HG02588 (cell line): ENCODE results near the gene KHNYN.
"Not testable (repeated sequence)": the region's sequence is repeated elsewhere in the genome, so short reads cannot be mapped to it uniquely, and the experiment has no call there.

ENCODE experiments used
- ATAC-seq: cut with Tn5 transposase; IDR thresholded peaks from one replicate; pipeline ENCODE4 v1.9.1; 2021; ENCODE audit warnings: mild to moderate bottlenecking, moderate library complexity; ENCODE audit not compliant: unreplicated experiment

Gene KHNYN

GRCh38 chr14:24437020-24437735, 7.4 kb downstream of the KHNYN start:
- ATAC-seq = no peak

GRCh38 chr14:24437736-24438067, 7.9 kb downstream of the KHNYN start:
- ATAC-seq = no peak

GRCh38 chr14:24438223-24439097, 8.7 kb downstream of the KHNYN start:
- ATAC-seq = no peak

- no peak for ATAC-seq
Observed at GRCh38 chr14:24439257-24439656, 9.5 kb downstream of the KHNYN start.

GRCh38 chr14:24439830-24440605, 10.3 kb downstream of the KHNYN start:
- ATAC-seq = no peak

GRCh38 chr14:24440606-24441399, 11.0 kb downstream of the KHNYN start:
- no peak for ATAC-seq

GRCh38 chr14:24441485-24441884, 11.7 kb downstream of the KHNYN start:
- no peak for ATAC-seq

GRCh38 chr14:24441904-24442239, 12.1 kb downstream of the KHNYN start:
- no peak for ATAC-seq

GRCh38 chr14:24442240-24443052, 12.7 kb downstream of the KHNYN start, which contains the start of gene SDR39U1:
Gene SDR39U1, minus strand, starts transcription at chr14:24442776. Its CDS starts 7 bp downstream, at chr14:24442769.
- ATAC-seq = peak; percentile 91

- no peak for ATAC-seq
Observed at GRCh38 chr14:24443053-24443665, 13.4 kb downstream of the KHNYN start.

- ATAC-seq = not testable (repeated sequence)
Observed at GRCh38 chr14:24450828-24451227, 21.1 kb downstream of the KHNYN start.

- ATAC-seq = no peak
Observed at GRCh38 chr14:24456980-24457379, 27.2 kb downstream of the KHNYN start.

GRCh38 chr14:24458736-24459135, 29.0 kb downstream of the KHNYN start:
- ATAC-seq = no peak

GRCh38 chr14:24459331-24459730, 29.6 kb downstream of the KHNYN start:
- ATAC-seq = no peak

- no peak for ATAC-seq
Observed at GRCh38 chr14:24461336-24461735, 31.6 kb downstream of the KHNYN start.

GRCh38 chr14:24463017-24463883, 33.5 kb downstream of the KHNYN start:
- no peak for ATAC-seq

GRCh38 chr14:24463884-24464785, 34.4 kb downstream of the KHNYN start:
- ATAC-seq = no peak
